GM12878 (cell line): ENCODE results near the gene GCA. TPM values are rescaled to one million over a fixed set of nuclear protein-coding genes. Genes with fewer than 3 reads are reported as not detected.

ENCODE experiments used
- ATAC-seq: fragments of 200-7000 bp; cut with Tn5 transposase; 3 replicates; pipeline ENCODE4 v1.9.1; 2020; ENCODE audit warnings: mild to moderate bottlenecking, moderate library complexity
- BruUV-seq: library from RNA; stranded (reverse); fragments of 400-500 nt; replicated peaks from 2 replicates; lab custom pipeline; 2021; lab: Mats Ljungman, UMichigan
- CTCF ChIA-PET: fragments of 300-600 bp; sonication (Branson Sonifier 250); formaldehyde crosslinking; extraction: SDS; loops from one replicate; lab custom pipeline; 2021; ENCODE audit warnings: inconsistent platforms; lab: Yijun Ruan, JAX
- POLR2A ChIA-PET: fragments of 350-600 bp; formaldehyde crosslinking; extraction: SDS; loops from one replicate; lab custom pipeline; 2021; ENCODE audit warnings: inconsistent platforms; lab: Charles Lee
- RAD21 ChIA-PET: fragments of 300-600 bp; sonication (Branson Sonifier 250); formaldehyde crosslinking; loops from one replicate; lab custom pipeline; 2023; ENCODE audit warnings: antibody characterized with exemption; ENCODE audit not compliant: unreplicated experiment; lab: Charles Lee
- SMC1A ChIA-PET: fragments of 300-600 bp; sonication (Branson Sonifier 250); formaldehyde crosslinking; loops from one replicate; lab custom pipeline; 2023; ENCODE audit not compliant: unreplicated experiment, uncharacterized antibody; lab: Charles Lee
- DNase-seq: peaks from one replicate; pipeline ENCODE4 v3.0.0-alpha.2; 2011; ENCODE audit warnings: low read depth, low spot score
- FAIRE-seq: peaks from 3 replicates; lab custom pipeline; 2011; peaks lifted over from hg19 to GRCh38; lab: Jason Lieb, UNC
- H2AFZ ChIP-seq: 2 replicates; pipeline ENCODE4 v1.6.0; 2011; ENCODE audit warnings: low read depth, low read length, control low read depth; ENCODE audit not compliant: control insufficient read depth
- H3K27ac ChIP-seq: 2 replicates; pipeline ENCODE4 v1.5.1; 2011; ENCODE audit warnings: control low read depth; ENCODE audit not compliant: control insufficient read depth, insufficient read depth
- H3K27me3 ChIP-seq, 2 experiments: replicated peaks in 1 of 2; 2 replicates each; pipeline versions ENCODE4 v1.6.0 to v1.6.1; 2011; ENCODE audit warnings: low read length in 1 of 2; ENCODE audit not compliant: control insufficient read depth in 2 of 2, insufficient read depth in 2 of 2
- H3K36me3 ChIP-seq, 2 experiments: 2 replicates each; pipeline ENCODE4 v1.5.1; 2011; ENCODE audit warnings: low read length in 1 of 2; ENCODE audit not compliant: control insufficient read depth in 2 of 2, insufficient read depth in 2 of 2
- H3K4me1 ChIP-seq: 2 replicates; pipeline ENCODE4 v1.6.1; 2011; ENCODE audit warnings: mild to moderate bottlenecking, low read length, moderate library complexity, mixed read lengths; ENCODE audit not compliant: control insufficient read depth, insufficient read depth
- H3K4me2 ChIP-seq: 2 replicates; pipeline ENCODE4 v1.6.0; 2011; ENCODE audit warnings: control low read depth; ENCODE audit not compliant: control insufficient read depth, insufficient read depth
- H3K4me3 ChIP-seq: fragments of 200-600 bp; sonication (generic); 2 replicates; pipeline ENCODE4 v1.5.1; 2016
- H3K79me2 ChIP-seq: 2 replicates; pipeline ENCODE4 v1.6.0; 2011; ENCODE audit warnings: low read length; ENCODE audit not compliant: control insufficient read depth, insufficient read depth
- H3K9ac ChIP-seq: 2 replicates; pipeline ENCODE4 v1.8.0; 2011; ENCODE audit warnings: low read length, control low read depth, mixed read lengths; ENCODE audit not compliant: control insufficient read depth, insufficient read depth
- H3K9me3 ChIP-seq: replicated peaks from 3 replicates; pipeline ENCODE4 v1.5.1; 2011; ENCODE audit warnings: mild to moderate bottlenecking, low read length; ENCODE audit not compliant: control insufficient read depth, insufficient read depth
- H4K20me1 ChIP-seq: 2 replicates; pipeline ENCODE4 v1.6.0; 2011; ENCODE audit not compliant: control insufficient read depth, insufficient read depth
- BCL3 ChIP-seq: IDR thresholded peaks from 2 replicates; pipeline ENCODE4 v1.6.1; 2011; ENCODE audit warnings: borderline replicate concordance, low read depth, mild to moderate bottlenecking, moderate library complexity, low read length; ENCODE audit not compliant: insufficient read depth, poor library complexity, severe bottlenecking
- CEBPB ChIP-seq, 2 experiments: fragments of 150-350 bp in 1 of 2; IDR thresholded peaks; 2 replicates each; pipeline ENCODE4 v1.6.1; 2012 to 2014; ENCODE audit warnings: low read depth in 2 of 2, low read length in 2 of 2, borderline replicate concordance in 1 of 2, inconsistent platforms in 1 of 2
- KDM1A ChIP-seq: fragments of 200-600 bp; sonication (generic); IDR thresholded peaks from 2 replicates; pipeline ENCODE4 v1.6.1; 2016; ENCODE audit warnings: borderline replicate concordance
- NRF1 ChIP-seq: conservative IDR thresholded peaks from 2 replicates; pipeline ENCODE4 v1.6.1; 2011; ENCODE audit warnings: mild to moderate bottlenecking, low read depth, low read length, improper control_type of control experiment
- PAX5 ChIP-seq: IDR thresholded peaks from 2 replicates; pipeline ENCODE4 v1.6.1; 2011; ENCODE audit warnings: low read depth, low read length, borderline replicate concordance
- PML ChIP-seq: IDR thresholded peaks from 2 replicates; pipeline ENCODE4 v1.6.1; 2012; ENCODE audit warnings: low read length, inconsistent platforms
- RAD21 ChIP-seq: IDR thresholded peaks from 2 replicates; pipeline ENCODE4 v1.6.1; 2011; ENCODE audit warnings: mild to moderate bottlenecking, low read depth, low read length, moderate library complexity; ENCODE audit not compliant: insufficient read depth
- TBL1XR1 ChIP-seq: IDR thresholded peaks from 2 replicates; pipeline ENCODE4 v1.6.1; 2012; ENCODE audit warnings: low read depth, low read length, improper control_type of control experiment
- TCF12 ChIP-seq: IDR thresholded peaks from 2 replicates; pipeline ENCODE4 v1.6.1; 2011; ENCODE audit warnings: low read depth, mild to moderate bottlenecking, low read length
- YY1 ChIP-seq: IDR thresholded peaks from 2 replicates; pipeline ENCODE4 v1.6.1; 2011; ENCODE audit warnings: low read depth, mild to moderate bottlenecking, low read length
- ZNF207 ChIP-seq: fragments of 450-650 bp; IDR thresholded peaks from 2 replicates; pipeline ENCODE4 v1.6.1; 2014; ENCODE audit warnings: antibody characterized with exemption, mild to moderate bottlenecking, borderline replicate concordance
- ZNF687 ChIP-seq: fragments of 450-650 bp; IDR thresholded peaks from 2 replicates; pipeline ENCODE4 v1.6.1; 2017; ENCODE audit warnings: mild to moderate bottlenecking, moderate library complexity
- WGBS: methylation state at CpG from one replicate; pipeline ENCODE4 v1.1.6; 2016; ENCODE audit warnings: low lambda C conversion rate; ENCODE audit not compliant: insufficient replicate concordance, insufficient coverage; ENCODE audit errors: missing lambda C conversion rate; 5-methylcytosine and 5-hydroxymethylcytosine counted together
- in situ Hi-C: fragments of 300-500 bp; cut with MboI; formaldehyde crosslinking; loops from 9 replicates; pipeline ENCODE4 v1.14.3; 2018; ENCODE audit warnings: mixed read lengths
- intact Hi-C: fragments of 100-400 bp; cut with micrococcal nuclease; formaldehyde crosslinking; loops from one replicate; pipeline ENCODE4 v1.14.2; 2022; ENCODE audit not compliant: unreplicated experiment
- polyA plus RNA-seq, 11 experiments: library from polyadenylated mRNA; depleted of rRNA in 4 of 11; unstranded in 6 of 11; stranded (reverse) in 5 of 11; fragments of >200 nt; fragmentation: Nextera tagmentation in 4 of 11; fragmentation: Illumina TruSeq in 1 of 11; extraction: Ambion mirVana in 4 of 11; extraction: Trizol in 1 of 11; gene quantifications; 1 replicate in 1 of 11; 2 replicates in 10 of 11; pipeline versions ENCODE4 v1.2.1 to v1.2.3, GENCODE V29; 2011 to 2016; ENCODE audit warnings: inconsistent platforms in 2 of 11, missing spikeins in 2 of 11, low read depth in 1 of 11
- total RNA-seq, 4 experiments: library from RNA; depleted of rRNA in 3 of 4; stranded (reverse); fragments of >200 nt in 3 of 4; fragmentation: Illumina TruSeq in 1 of 4; extraction: Trizol in 1 of 4; gene quantifications; 2 replicates each; pipeline versions ENCODE4 v1.2.1 to v1.2.3, GENCODE V29; 2013 to 2021

GCA gene
- total and polyA plus RNA-seq, 10 of the 15 experiments (the other 5 are each of a cell fraction or from before 2014, with no cell fraction given), result 20.6 to 81.9 (median 32.0) TPM

- ChIA-PET RAD21 (no interaction called here), POLR2A (no interaction called here), SMC1A (no interaction called here), CTCF (interaction anchor here (0.7 kb wide), 1 partner anchor 11 kb away, joined by 3 read pairs; no protein-coding TSS in a partner anchor)
- H3K27ac ChIP-seq, result no peak overlapping the region
- H3K4me2 ChIP-seq, result no peak overlapping the region
- no peaks in the 10 kb centered on the region for H3K4me1 ChIP-seq
- ATAC-seq (no peak), FAIRE-seq (no peak), DNase-seq (no peak)
- no peak overlapping the region for H3K4me3 ChIP-seq
- no peaks in the 10 kb centered on the region for H3K27me3 ChIP-seq
- intact Hi-C loops (no loop called here), in situ Hi-C loops (no loop called here)
- no peaks in the 10 kb centered on the region for H3K9me3 ChIP-seq
- no peaks in the 10 kb centered on the region for H3K36me3 ChIP-seq
- TF ChIP-seq ZNF687 (no peak), TCF12 (no peak), PML (no peak), BCL3 (no peak), NRF1 (no peak), KDM1A (no peak), CEBPB (IDR thresholded peaks at IDR 0.05; ENCODE audit: borderline replicate concordance in 1 of 2, low read depth in 2 of 2, low read length in 2 of 2) (no peak), PAX5 (no peak), ZNF207 (no peak), TBL1XR1 (no peak), RAD21 (no peak), YY1 (no peak)
- no peak overlapping the region for H2AFZ ChIP-seq
- 24% methylated on average over 3 of the region's 3 CpGs for WGBS
- no TSS peak for BruUV-seq
- H3K9ac ChIP-seq, result no peak overlapping the region
- H4K20me1 ChIP-seq, result no peaks in the 10 kb centered on the region
- H3K79me2 ChIP-seq, result no peaks in the 10 kb centered on the region
Observed at GRCh38 chr2:162385536-162385935, 41.6 kb downstream of the GCA start.
